ENCODE data around the gene CCDC136. TPM values are rescaled to one million over a fixed set of nuclear protein-coding genes. Genes with fewer than 3 reads are reported as not detected.

Gene CCDC136
- total RNA-seq, 1 donor from 2014 or later, result 4.7 TPM

DNA sequence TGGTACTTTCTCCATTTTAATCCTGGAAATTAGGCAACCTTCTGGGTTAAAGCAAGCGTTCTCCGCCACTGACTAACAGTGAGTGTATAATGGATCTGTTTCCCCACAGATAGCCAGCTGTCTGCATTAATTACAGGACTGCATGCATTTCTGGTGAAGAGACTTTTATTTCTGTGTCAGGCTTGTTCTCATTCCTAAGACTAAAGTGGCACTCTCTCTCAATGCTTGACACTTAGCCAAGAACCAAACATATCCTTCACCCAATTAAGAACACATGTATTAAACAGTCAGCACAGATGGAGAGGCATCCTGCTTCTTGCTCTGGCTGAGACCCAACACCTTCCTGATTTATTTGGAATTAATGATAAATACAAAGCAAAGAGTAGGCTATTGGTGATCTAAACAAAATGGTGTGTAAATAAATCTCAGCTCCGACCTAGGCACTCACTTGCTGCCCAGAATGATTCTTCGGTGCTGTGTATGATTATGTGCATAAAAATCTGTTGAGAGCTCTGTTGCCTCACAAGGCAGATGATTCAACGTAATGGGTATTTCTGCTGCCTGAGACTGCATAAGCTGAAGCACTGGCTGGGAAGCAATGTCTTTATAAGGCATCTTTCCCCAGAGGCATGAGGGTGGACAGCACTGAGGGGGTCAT, 35.8 kb upstream of the CCDC136 start:
- Histone ChIP-seq H3K4me1 (ENCODE audit: control insufficient read depth in 3 of 3, insufficient read depth in 3 of 3, low read length in 3 of 3) (peaks cover 19 to 25% (median 24%) of the 10 kb centered on the region in 3 donors), H3K4me3 (ENCODE audit: low read length in 3 of 3) (peak overlapping the region in 1 of 3 donors; percentile 19), H3K27me3 (ENCODE audit: control insufficient read depth in 3 of 3, insufficient read depth in 3 of 3, low read length in 3 of 3) (no peaks in the 10 kb centered on the region), H3K9ac (ENCODE audit: low read depth in 1 of 3, low read length in 3 of 3) (peak overlapping the region; percentile 35 to 58 (median 47)), H3K36me3 (ENCODE audit: control insufficient read depth in 3 of 3, insufficient read depth in 3 of 3, low read length in 3 of 3) (peaks cover 13 to 25% (median 23%) of the 10 kb centered on the region in 3 donors), H3K27ac (ENCODE audit: low read depth, low read length) (peak overlapping the region; percentile 80), H3K9me3 (ENCODE audit: control insufficient read depth in 3 of 3, low read length in 3 of 3) (no peaks in the 10 kb centered on the region)

- Histone ChIP-seq H3K9me3 (ENCODE audit: control insufficient read depth in 3 of 3, low read length in 3 of 3) (no peaks in the 10 kb centered on the region), H3K9ac (ENCODE audit: low read depth in 1 of 3, low read length in 3 of 3) (no peak overlapping the region), H3K36me3 (ENCODE audit: control insufficient read depth in 3 of 3, insufficient read depth in 3 of 3, low read length in 3 of 3) (peaks cover 13 to 33% (median 27%) of the 10 kb centered on the region in 3 donors)
Measured at GRCh38 chr7:128757203-128757602, 34.6 kb upstream of the CCDC136 start.

GRCh38 chr7:128758553-128758952, 33.2 kb upstream of the CCDC136 start:
- H3K9ac ChIP-seq (ENCODE audit: low read depth in 1 of 3, low read length in 3 of 3), result no peak overlapping the region
- H3K4me1 ChIP-seq (ENCODE audit: control insufficient read depth in 3 of 3, insufficient read depth in 3 of 3, low read length in 3 of 3), result peaks cover 10 to 20% (median 20%) of the 10 kb centered on the region in 3 donors
- H3K4me3 ChIP-seq (ENCODE audit: low read length in 3 of 3), result no peak overlapping the region
- H3K36me3 ChIP-seq (ENCODE audit: control insufficient read depth in 3 of 3, insufficient read depth in 3 of 3, low read length in 3 of 3), result peaks cover 13 to 36% (median 28%) of the 10 kb centered on the region in 3 donors
- H3K27ac ChIP-seq (ENCODE audit: low read depth, low read length), result no peak overlapping the region
- no peaks in the 10 kb centered on the region for H3K9me3 ChIP-seq (ENCODE audit: control insufficient read depth in 3 of 3, low read length in 3 of 3)
- H3K27me3 ChIP-seq (ENCODE audit: control insufficient read depth in 3 of 3, insufficient read depth in 3 of 3, low read length in 3 of 3), result no peaks in the 10 kb centered on the region

More at GRCh38 chr7:128757203-128757602, 34.6 kb upstream of the CCDC136 start:
- Histone ChIP-seq H3K4me1 (ENCODE audit: control insufficient read depth in 3 of 3, insufficient read depth in 3 of 3, low read length in 3 of 3) (peaks cover 13 to 20% (median 20%) of the 10 kb centered on the region in 3 donors), H3K27me3 (ENCODE audit: control insufficient read depth in 3 of 3, insufficient read depth in 3 of 3, low read length in 3 of 3) (no peaks in the 10 kb centered on the region), H3K27ac (ENCODE audit: low read depth, low read length) (peak overlapping the region; percentile 80), H3K4me3 (ENCODE audit: low read length in 3 of 3) (no peak overlapping the region)

DNA sequence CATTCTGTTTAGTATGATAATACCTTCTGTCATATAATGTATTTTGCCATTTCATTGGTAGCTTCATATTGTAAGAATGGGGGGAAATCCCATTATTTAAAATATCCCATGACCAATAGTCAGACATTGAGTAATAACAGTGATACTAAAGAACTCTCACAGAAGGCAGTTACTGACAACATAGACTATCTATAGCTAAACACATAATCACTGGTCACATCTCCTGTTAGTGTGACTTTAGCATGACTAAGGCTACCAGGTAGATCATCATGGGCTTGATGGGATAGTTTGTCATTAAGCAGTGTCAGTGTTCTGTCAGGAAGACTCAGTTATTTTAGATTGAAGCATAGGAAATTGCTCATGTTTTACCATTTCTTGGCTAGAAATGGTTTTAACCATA, 32.5 kb upstream of the CCDC136 start:
- H3K9ac ChIP-seq (ENCODE audit: low read depth in 1 of 3, low read length in 3 of 3), result no peak overlapping the region
- no peaks in the 10 kb centered on the region for H3K27me3 ChIP-seq (ENCODE audit: control insufficient read depth in 3 of 3, insufficient read depth in 3 of 3, low read length in 3 of 3)
- no peak overlapping the region for H3K4me3 ChIP-seq (ENCODE audit: low read length in 3 of 3)
- H3K27ac ChIP-seq (ENCODE audit: low read depth, low read length), result no peak overlapping the region
- H3K4me1 ChIP-seq (ENCODE audit: control insufficient read depth in 3 of 3, insufficient read depth in 3 of 3, low read length in 3 of 3), result peaks cover 10 to 20% (median 20%) of the 10 kb centered on the region in 3 donors
- no peaks in the 10 kb centered on the region for H3K9me3 ChIP-seq (ENCODE audit: control insufficient read depth in 3 of 3, low read length in 3 of 3)
- H3K36me3 ChIP-seq (ENCODE audit: control insufficient read depth in 3 of 3, insufficient read depth in 3 of 3, low read length in 3 of 3), result peaks cover 13 to 34% (median 30%) of the 10 kb centered on the region in 3 donors

DNA sequence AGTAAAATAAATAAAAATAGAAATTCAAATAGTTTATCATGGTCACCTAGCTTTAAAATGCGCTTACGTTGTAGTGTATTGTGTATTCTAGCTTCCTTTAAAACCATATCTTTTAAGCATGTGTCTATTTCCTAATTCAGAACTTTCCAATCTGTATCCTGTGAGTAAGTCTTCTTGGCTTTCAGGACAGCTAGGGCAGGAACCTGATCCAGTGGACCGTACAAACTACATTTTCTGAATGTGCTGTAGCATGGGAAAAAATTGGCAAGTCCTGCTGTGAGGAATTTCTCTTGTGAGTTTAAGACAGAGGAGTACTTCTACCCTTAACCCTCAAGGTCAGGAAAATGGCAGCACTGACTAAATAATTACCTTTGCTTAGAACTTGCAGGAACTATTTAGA, 28.2 kb upstream of the CCDC136 start:
- peaks cover 12 to 36% (median 27%) of the 10 kb centered on the region in 3 donors for H3K36me3 ChIP-seq (ENCODE audit: control insufficient read depth in 3 of 3, insufficient read depth in 3 of 3, low read length in 3 of 3)
- no peak overlapping the region for H3K9ac ChIP-seq (ENCODE audit: low read depth in 1 of 3, low read length in 3 of 3)
- no peak overlapping the region for H3K4me3 ChIP-seq (ENCODE audit: low read length in 3 of 3)
- H3K9me3 ChIP-seq (ENCODE audit: control insufficient read depth in 3 of 3, low read length in 3 of 3), result no peaks in the 10 kb centered on the region
- no peaks in the 10 kb centered on the region for H3K27me3 ChIP-seq (ENCODE audit: control insufficient read depth in 3 of 3, insufficient read depth in 3 of 3, low read length in 3 of 3)
- peaks cover 0 to 10% (median 4%) of the 10 kb centered on the region in 3 donors for H3K4me1 ChIP-seq (ENCODE audit: control insufficient read depth in 3 of 3, insufficient read depth in 3 of 3, low read length in 3 of 3)
- H3K27ac ChIP-seq (ENCODE audit: low read depth, low read length), result no peak overlapping the region

DNA sequence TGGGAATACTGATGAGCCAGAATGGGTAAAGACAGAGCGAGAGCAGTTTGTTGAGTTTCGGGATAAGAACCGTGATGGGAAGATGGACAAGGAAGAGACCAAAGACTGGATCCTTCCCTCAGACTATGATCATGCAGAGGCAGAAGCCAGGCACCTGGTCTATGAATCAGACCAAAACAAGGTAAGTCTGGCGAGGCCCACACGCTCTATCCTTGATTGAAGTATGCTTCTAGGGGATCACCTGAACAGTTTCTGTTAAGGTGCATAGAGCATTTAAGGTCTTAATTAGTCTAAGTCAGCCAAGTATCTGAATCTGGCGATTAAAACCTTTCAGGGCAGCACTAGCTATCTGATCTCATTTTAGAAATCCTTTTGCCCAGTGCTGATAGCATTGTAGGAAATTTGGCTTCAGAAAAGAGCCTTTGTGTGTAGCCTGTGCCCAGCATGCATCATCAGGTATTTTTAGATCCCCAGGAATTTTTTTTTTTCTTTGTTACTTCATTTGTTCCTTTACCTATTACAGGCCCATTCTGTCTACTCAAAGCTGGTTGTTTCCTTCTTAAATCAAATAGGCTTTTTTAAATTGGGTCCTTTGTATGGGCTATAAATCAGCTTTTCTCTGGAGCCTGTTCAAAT, 24.2 kb upstream of the CCDC136 start:
- no peak overlapping the region for H3K27ac ChIP-seq (ENCODE audit: low read depth, low read length)

GRCh38 chr7:128770233-128770632, 21.5 kb upstream of the CCDC136 start:
- peaks cover 6 to 31% (median 26%) of the 10 kb centered on the region in 3 donors for H3K36me3 ChIP-seq (ENCODE audit: control insufficient read depth in 3 of 3, insufficient read depth in 3 of 3, low read length in 3 of 3)
- H3K4me3 ChIP-seq (ENCODE audit: low read length in 3 of 3), result no peak overlapping the region
- H3K9ac ChIP-seq (ENCODE audit: low read depth in 1 of 3, low read length in 3 of 3), result no peak overlapping the region
- peaks cover 0 to 11% (median 8%) of the 10 kb centered on the region in 3 donors for H3K4me1 ChIP-seq (ENCODE audit: control insufficient read depth in 3 of 3, insufficient read depth in 3 of 3, low read length in 3 of 3)
- no peak overlapping the region for H3K27ac ChIP-seq (ENCODE audit: low read depth, low read length)
- no peaks in the 10 kb centered on the region for H3K9me3 ChIP-seq (ENCODE audit: control insufficient read depth in 3 of 3, low read length in 3 of 3)
- H3K27me3 ChIP-seq (ENCODE audit: control insufficient read depth in 3 of 3, insufficient read depth in 3 of 3, low read length in 3 of 3), result no peaks in the 10 kb centered on the region

More for the DNA sequence above, 24.2 kb upstream of the CCDC136 start:
- Histone ChIP-seq H3K9ac (ENCODE audit: low read depth in 1 of 3, low read length in 3 of 3) (peak overlapping the region in 1 of 3 donors; percentile 25), H3K4me1 (ENCODE audit: control insufficient read depth in 3 of 3, insufficient read depth in 3 of 3, low read length in 3 of 3) (peaks cover 0 to 10% (median 4%) of the 10 kb centered on the region in 3 donors), H3K9me3 (ENCODE audit: control insufficient read depth in 3 of 3, low read length in 3 of 3) (no peaks in the 10 kb centered on the region), H3K4me3 (ENCODE audit: low read length in 3 of 3) (no peak overlapping the region), H3K27me3 (ENCODE audit: control insufficient read depth in 3 of 3, insufficient read depth in 3 of 3, low read length in 3 of 3) (no peaks in the 10 kb centered on the region), H3K36me3 (ENCODE audit: control insufficient read depth in 3 of 3, insufficient read depth in 3 of 3, low read length in 3 of 3) (peaks cover 4 to 29% (median 27%) of the 10 kb centered on the region in 3 donors)

GRCh38 chr7:128773604-128774003, 18.2 kb upstream of the CCDC136 start:
- Histone ChIP-seq H3K27ac (ENCODE audit: low read depth, low read length) (no peak overlapping the region), H3K4me3 (ENCODE audit: low read length in 3 of 3) (no peak overlapping the region), H3K36me3 (ENCODE audit: control insufficient read depth in 3 of 3, insufficient read depth in 3 of 3, low read length in 3 of 3) (peaks cover 6 to 26% (median 24%) of the 10 kb centered on the region in 3 donors), H3K4me1 (ENCODE audit: control insufficient read depth in 3 of 3, insufficient read depth in 3 of 3, low read length in 3 of 3) (peaks cover 0 to 6% (median 3%) of the 10 kb centered on the region in 3 donors), H3K27me3 (ENCODE audit: control insufficient read depth in 3 of 3, insufficient read depth in 3 of 3, low read length in 3 of 3) (no peaks in the 10 kb centered on the region), H3K9ac (ENCODE audit: low read depth in 1 of 3, low read length in 3 of 3) (no peak overlapping the region), H3K9me3 (ENCODE audit: control insufficient read depth in 3 of 3, low read length in 3 of 3) (no peaks in the 10 kb centered on the region)

- H3K9me3 ChIP-seq (ENCODE audit: control insufficient read depth in 3 of 3, low read length in 3 of 3), result no peaks in the 10 kb centered on the region
- H3K4me1 ChIP-seq (ENCODE audit: control insufficient read depth in 3 of 3, insufficient read depth in 3 of 3, low read length in 3 of 3), result peaks cover 0 to 6% (median 3%) of the 10 kb centered on the region in 3 donors
- no peak overlapping the region for H3K27ac ChIP-seq (ENCODE audit: low read depth, low read length)
- no peaks in the 10 kb centered on the region for H3K27me3 ChIP-seq (ENCODE audit: control insufficient read depth in 3 of 3, insufficient read depth in 3 of 3, low read length in 3 of 3)
- H3K36me3 ChIP-seq (ENCODE audit: control insufficient read depth in 3 of 3, insufficient read depth in 3 of 3, low read length in 3 of 3), result peaks cover 2 to 22% (median 19%) of the 10 kb centered on the region in 3 donors
- no peak overlapping the region for H3K9ac ChIP-seq (ENCODE audit: low read depth in 1 of 3, low read length in 3 of 3)
- H3K4me3 ChIP-seq (ENCODE audit: low read length in 3 of 3), result no peak overlapping the region
Measured at GRCh38 chr7:128774029-128774689, 17.6 kb upstream of the CCDC136 start.
